ENCODE measurements around the gene ANKLE1.
A peak's percentile ranks its signal among the peaks of the same experiment; 100 is the strongest.

Gene ANKLE1

GRCh38 chr19:17309198-17309964 is 27.7 kb downstream of the ANKLE1 start, which contains the start of gene DDA1:
TSS of gene DDA1 (plus strand) at chr19:17309563. CDS start at chr19:17309655, 92 bp downstream.
- DNase-seq: peak; percentile 98

GRCh38 chr19:17309965-17310461 is 28.3 kb downstream of the ANKLE1 start:
- DNase-seq: peak; percentile 16

- no peak for DNase-seq
Measured at GRCh38 chr19:17311455-17312188, 29.9 kb downstream of the ANKLE1 start.

GRCh38 chr19:17312189-17313113 is 30.8 kb downstream of the ANKLE1 start:
- DNase-seq: no peak

- DNase-seq: no peak
Measured at GRCh38 chr19:17314007-17314593, 32.4 kb downstream of the ANKLE1 start.

GRCh38 chr19:17318966-17319365 is 37.3 kb downstream of the ANKLE1 start:
- DNase-seq: no peak

GRCh38 chr19:17319473-17320238 is 38.0 kb downstream of the ANKLE1 start:
- DNase-seq: no peak

- DNase-seq: no peak
Measured at GRCh38 chr19:17320435-17320834, 38.7 kb downstream of the ANKLE1 start.

GRCh38 chr19:17321655-17322489 is 40.2 kb downstream of the ANKLE1 start:
- DNase-seq: no peak

GRCh38 chr19:17322854-17323253 is 41.2 kb downstream of the ANKLE1 start:
- no peak for DNase-seq

GRCh38 chr19:17323300-17323963 is 41.7 kb downstream of the ANKLE1 start:
- no peak for DNase-seq

- no peak for DNase-seq
Measured at GRCh38 chr19:17323964-17324332, 42.2 kb downstream of the ANKLE1 start.

GRCh38 chr19:17324357-17325114 is 42.8 kb downstream of the ANKLE1 start:
- DNase-seq: no peak

- no peak for DNase-seq
Measured at GRCh38 chr19:17325133-17325532, 43.4 kb downstream of the ANKLE1 start.

- DNase-seq: no peak
Measured at GRCh38 chr19:17325881-17326594, 44.3 kb downstream of the ANKLE1 start.

GRCh38 chr19:17326595-17326966 is 44.9 kb downstream of the ANKLE1 start:
- DNase-seq: no peak

GRCh38 chr19:17327068-17327653 is 45.5 kb downstream of the ANKLE1 start:
- DNase-seq: no peak

Measured in DMS79 treated with DMSO at 0.1 percent for 48 hours (cell line).